Activated B cell treated with CpG ODN at 0.5 μM for 24 hours (primary cell): Measurements from ENCODE around the gene KIF19. TPM values are rescaled to one million over a fixed set of nuclear protein-coding genes. Genes with fewer than 3 reads are reported as not detected.

Experiments used
- ATAC-seq: fragments of 200-7000 bp; cut with Tn5 transposase; one replicate; pipeline ENCODE4 v1.10.0; 2021; ENCODE audit warnings: low read depth, mild to moderate bottlenecking, moderate library complexity
- CTCF ChIA-PET: fragments of 350-600 bp; sonication (Branson Sonifier 250); formaldehyde crosslinking; loops from one replicate; lab custom pipeline; 2021; ENCODE audit warnings: antibody characterized with exemption; lab: Charles Lee
- POLR2A ChIA-PET: fragments of 350-600 bp; sonication (Branson Sonifier 250); formaldehyde crosslinking; loops from one replicate; lab custom pipeline; 2021; ENCODE audit warnings: antibody characterized with exemption; lab: Charles Lee
- DNase-seq: peaks from one replicate; pipeline ENCODE4 v3.0.0; 2022
- H3K27ac Mint-ChIP-seq: one replicate; pipeline ENCODE4 v1.8.0; 2020; ENCODE audit warnings: mixed read lengths
- H3K27me3 Mint-ChIP-seq: one replicate; pipeline ENCODE4 v1.8.0; 2021; ENCODE audit warnings: mixed read lengths
- H3K36me3 Mint-ChIP-seq: one replicate; pipeline ENCODE4 v1.8.0; 2021; ENCODE audit warnings: low read depth, mixed read lengths
- H3K4me1 Mint-ChIP-seq: one replicate; pipeline ENCODE4 v1.8.0; 2021; ENCODE audit warnings: mixed read lengths
- H3K4me3 Mint-ChIP-seq: one replicate; pipeline ENCODE4 v1.8.0; 2020; ENCODE audit warnings: mild to moderate bottlenecking, mixed read lengths
- H3K9me3 Mint-ChIP-seq: one replicate; pipeline ENCODE4 v1.8.0; 2020; ENCODE audit warnings: mixed read lengths
- intact Hi-C: fragments of 100-400 bp; cut with micrococcal nuclease; formaldehyde crosslinking; loops from one replicate; pipeline ENCODE4 v1.15.1; 2024
- total RNA-seq: library from RNA; stranded (reverse); gene quantifications from 2 replicates; pipeline ENCODE4 v1.2.3, GENCODE V29; 2022
- TF ChIP-seq, protein P1 (sequence below): fragments of 200-600 bp; IDR thresholded peaks from one replicate; pipeline ENCODE4 v1.8.0; 2022; ENCODE audit warnings: antibody characterized with exemption, mild to moderate bottlenecking

Gene KIF19
- total RNA-seq, 1 donor from 2014 or later = not detected

- ATAC-seq (no peak), DNase-seq (no peak)
- CTCF ChIA-PET = no interaction called here
- Mint-ChIP-seq H3K4me1 (peaks cover 14% of the 10 kb centered on the region), H3K27me3 (peaks cover 16% of the 10 kb centered on the region), H3K27ac (no peak overlapping the region), H3K4me3 (no peak overlapping the region), H3K9me3 (no peaks in the 10 kb centered on the region), H3K36me3 (no peaks in the 10 kb centered on the region)
- TF ChIP-seq, protein P1, sequence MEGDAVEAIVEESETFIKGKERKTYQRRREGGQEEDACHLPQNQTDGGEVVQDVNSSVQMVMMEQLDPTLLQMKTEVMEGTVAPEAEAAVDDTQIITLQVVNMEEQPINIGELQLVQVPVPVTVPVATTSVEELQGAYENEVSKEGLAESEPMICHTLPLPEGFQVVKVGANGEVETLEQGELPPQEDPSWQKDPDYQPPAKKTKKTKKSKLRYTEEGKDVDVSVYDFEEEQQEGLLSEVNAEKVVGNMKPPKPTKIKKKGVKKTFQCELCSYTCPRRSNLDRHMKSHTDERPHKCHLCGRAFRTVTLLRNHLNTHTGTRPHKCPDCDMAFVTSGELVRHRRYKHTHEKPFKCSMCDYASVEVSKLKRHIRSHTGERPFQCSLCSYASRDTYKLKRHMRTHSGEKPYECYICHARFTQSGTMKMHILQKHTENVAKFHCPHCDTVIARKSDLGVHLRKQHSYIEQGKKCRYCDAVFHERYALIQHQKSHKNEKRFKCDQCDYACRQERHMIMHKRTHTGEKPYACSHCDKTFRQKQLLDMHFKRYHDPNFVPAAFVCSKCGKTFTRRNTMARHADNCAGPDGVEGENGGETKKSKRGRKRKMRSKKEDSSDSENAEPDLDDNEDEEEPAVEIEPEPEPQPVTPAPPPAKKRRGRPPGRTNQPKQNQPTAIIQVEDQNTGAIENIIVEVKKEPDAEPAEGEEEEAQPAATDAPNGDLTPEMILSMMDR = no peak
- intact Hi-C loops = no loop called here
- POLR2A ChIA-PET = no interaction called here
Measured at GRCh38 chr17:74372426-74372825, 46.4 kb downstream of the KIF19 start.

DNA sequence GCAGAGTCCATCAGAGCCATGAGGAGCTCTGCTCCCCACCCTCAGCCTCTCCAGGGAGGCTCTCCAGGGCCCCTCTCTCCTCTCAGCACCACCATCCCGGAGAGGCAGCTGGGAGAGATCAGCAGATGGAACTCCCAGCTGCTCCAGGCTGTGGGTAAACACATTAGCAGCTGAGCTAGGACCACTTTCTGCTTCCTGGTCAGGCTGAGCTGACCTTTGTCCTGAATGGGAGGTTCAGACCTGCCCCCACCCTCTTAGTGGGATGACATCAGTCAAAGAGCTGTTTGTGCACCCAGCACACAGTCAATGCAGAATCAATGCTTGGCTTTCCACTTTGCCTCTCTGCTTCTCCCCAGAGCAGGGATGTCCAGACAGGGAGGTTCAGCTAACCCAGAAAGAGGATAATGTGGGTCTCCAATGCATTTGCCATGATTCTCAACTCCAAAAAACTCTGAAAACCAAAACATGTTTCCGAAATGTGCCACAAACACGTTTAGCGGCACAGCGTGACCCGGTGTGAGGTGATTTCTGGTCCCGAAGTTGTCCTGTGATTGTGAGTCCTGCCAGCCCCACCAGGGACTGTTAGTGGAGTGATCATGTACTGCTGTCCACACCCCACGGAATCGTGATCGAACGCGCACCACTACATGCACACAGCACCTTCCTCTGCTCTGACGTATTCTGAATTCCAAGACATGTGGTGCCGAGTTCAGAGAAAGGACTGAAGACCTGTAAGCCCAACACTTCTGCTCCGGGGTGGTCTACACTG, 48.0 kb downstream of the KIF19 start:
- ChIA-PET POLR2A (no interaction called here), CTCF (interaction anchor here (0.9 to 1.0 kb wide), 2 partner anchors 85 to 94 kb away, joined by 3 read pairs; no protein-coding TSS in a partner anchor)
- Mint-ChIP-seq H3K4me1 (peaks cover 5% of the 10 kb centered on the region), H3K36me3 (no peaks in the 10 kb centered on the region), H3K27me3 (peaks cover 20% of the 10 kb centered on the region), H3K9me3 (no peaks in the 10 kb centered on the region), H3K4me3 (no peak overlapping the region), H3K27ac (no peak overlapping the region)
- intact Hi-C loops = no loop called here
- no peak for DNase-seq
- TF ChIP-seq, protein P1 = no peak
- no peak for ATAC-seq

GRCh38 chr17:74374858-74375257, 48.8 kb downstream of the KIF19 start:
- Mint-ChIP-seq H3K27ac (no peak overlapping the region), H3K4me3 (no peak overlapping the region), H3K9me3 (no peaks in the 10 kb centered on the region), H3K36me3 (no peaks in the 10 kb centered on the region), H3K4me1 (peaks cover 2% of the 10 kb centered on the region), H3K27me3 (peaks cover 17% of the 10 kb centered on the region)
- CTCF ChIA-PET = interaction anchor here (0.6 kb wide), 1 partner anchor 70 kb away, joined by 3 read pairs; no protein-coding TSS in a partner anchor
- POLR2A ChIA-PET = no interaction called here
- intact Hi-C loops = no loop called here
- ATAC-seq (no peak), DNase-seq (no peak)
- TF ChIP-seq, protein P1 = no peak

DNA sequence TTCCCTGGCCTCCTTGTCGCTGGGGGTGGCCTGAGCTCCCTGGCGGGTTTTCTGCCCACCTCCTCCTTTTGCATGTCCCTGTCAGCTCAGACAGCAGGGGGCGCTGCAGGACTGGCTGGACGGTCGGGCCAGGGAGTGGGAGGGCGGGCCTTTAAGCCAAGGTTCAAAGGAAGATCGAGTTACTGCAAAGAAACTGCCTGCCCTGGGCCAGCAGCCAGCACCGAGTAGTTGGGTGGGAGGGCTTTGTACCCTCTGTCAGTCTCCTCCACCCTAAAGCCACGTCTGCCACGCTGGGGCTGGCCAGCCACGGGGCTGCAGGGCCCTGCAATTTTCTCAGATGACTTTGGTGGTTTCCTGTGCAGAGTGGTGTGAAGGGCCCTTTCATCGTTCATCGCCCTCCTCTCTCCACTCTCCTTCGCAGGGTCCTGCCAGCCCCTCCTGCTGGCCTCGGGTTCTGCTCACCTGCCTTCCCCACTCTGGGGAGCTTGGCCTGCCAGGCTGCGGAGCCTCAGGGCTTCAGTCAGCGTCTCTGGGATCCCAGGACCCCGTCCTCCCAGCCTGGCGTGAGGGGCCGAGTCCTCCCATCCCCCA, 53.6 kb downstream of the KIF19 start:
- Mint-ChIP-seq H3K36me3 (no peaks in the 10 kb centered on the region), H3K27ac (no peak overlapping the region), H3K4me1 (peaks cover 2% of the 10 kb centered on the region), H3K27me3 (peaks cover 26% of the 10 kb centered on the region), H3K4me3 (no peak overlapping the region), H3K9me3 (no peaks in the 10 kb centered on the region)
- POLR2A ChIA-PET = interaction anchor here (0.7 to 1.5 kb wide), 6 partner anchors 11 to 78 kb away, joined by 3 to 4 read pairs (median 3); no protein-coding TSS in a partner anchor
- intact Hi-C loops = loop anchor here (1.0 kb wide), 4 partner anchors 78 to 267 kb away; no protein-coding TSS in a partner anchor
- TF ChIP-seq, protein P1 = no peak
- DNase-seq = peak; percentile 80
- peak; percentile 90 for ATAC-seq
- CTCF ChIA-PET = interaction anchor here (0.6 to 4.6 kb wide), 25 partner anchors 9 to 483 kb away, joined by 3 to 100 read pairs (median 4); partner anchors contain the start of genes CD300LB, GPR142 and RAB37
